RWPE2 (cell line): ENCODE data around the gene BLOC1S4.
"Not testable (repeated sequence)": the region's sequence is repeated elsewhere in the genome, so short reads cannot be mapped to it uniquely, and the experiment has no call there.

Experiments
- ATAC-seq: fragments of 200-7000 bp; cut with Tn5 transposase; 3 replicates; pipeline ENCODE4 v1.9.1; 2021; ENCODE audit warnings: low read depth
- DNase-seq: peaks from one replicate; pipeline ENCODE4 v3.0.0-alpha.2; 2020; ENCODE audit warnings: low spot score
- H3K27ac ChIP-seq: fragments of 450-650 bp; 2 replicates; pipeline ENCODE4 v1.5.1; 2017; ENCODE audit warnings: mild to moderate bottlenecking; ENCODE audit not compliant: poor library complexity, severe bottlenecking
- H3K27me3 ChIP-seq: fragments of 250-450 bp; sonication (Bioruptor Pico); 2 replicates; pipeline ENCODE4 v1.5.1; 2021; ENCODE audit warnings: mild to moderate bottlenecking, moderate library complexity; ENCODE audit not compliant: insufficient read depth, poor library complexity, severe bottlenecking
- H3K36me3 ChIP-seq: fragments of 250-450 bp; sonication (Bioruptor Pico); 2 replicates; pipeline ENCODE4 v1.5.1; 2020; ENCODE audit warnings: low read depth, mild to moderate bottlenecking, moderate library complexity
- H3K4me1 ChIP-seq: fragments of 250-450 bp; sonication (Bioruptor Pico); 2 replicates; pipeline ENCODE4 v1.5.1; 2021; ENCODE audit warnings: mild to moderate bottlenecking, moderate library complexity; ENCODE audit not compliant: insufficient read depth, poor library complexity, severe bottlenecking
- H3K4me3 ChIP-seq: fragments of 250-450 bp; sonication (Bioruptor Pico); 2 replicates; pipeline ENCODE4 v1.5.1; 2021; ENCODE audit warnings: mild to moderate bottlenecking, moderate library complexity; ENCODE audit not compliant: severe bottlenecking
- H3K9me3 ChIP-seq: fragments of 250-450 bp; sonication (Bioruptor Pico); 2 replicates; pipeline ENCODE4 v1.5.1; 2021; ENCODE audit warnings: mild to moderate bottlenecking, moderate library complexity; ENCODE audit not compliant: severe bottlenecking
- CTCF ChIP-seq: fragments of 450-650 bp; IDR thresholded peaks from one replicate; pipeline ENCODE4 v1.5.1; 2017; ENCODE audit warnings: mild to moderate bottlenecking, moderate library complexity; ENCODE audit not compliant: poor library complexity, severe bottlenecking

Gene BLOC1S4

GRCh38 chr4:6753891-6754290, 37.9 kb downstream of the BLOC1S4 start:
- TF ChIP-seq CTCF = no peak
- no peaks in the 10 kb centered on the region for H3K9me3 ChIP-seq
- no peak overlapping the region for H3K4me3 ChIP-seq
- no peaks in the 10 kb centered on the region for H3K36me3 ChIP-seq
- ATAC-seq (no peak), DNase-seq (no peak)
- no peak overlapping the region for H3K27ac ChIP-seq
- peaks cover 10% of the 10 kb centered on the region for H3K4me1 ChIP-seq
- H3K27me3 ChIP-seq = no peaks in the 10 kb centered on the region

- Histone ChIP-seq H3K27me3 (no peaks in the 10 kb centered on the region), H3K27ac (no peak overlapping the region), H3K4me1 (peaks cover 7% of the 10 kb centered on the region), H3K36me3 (no peaks in the 10 kb centered on the region), H3K4me3 (no peak overlapping the region), H3K9me3 (no peaks in the 10 kb centered on the region)
- TF ChIP-seq CTCF = no peak
- ATAC-seq = no peak
- DNase-seq = no peak
These were observed 38.6 kb downstream of the BLOC1S4 start for GRCh38 chr4:6754481-6755087.

- no peak overlapping the region for H3K4me3 ChIP-seq
- DNase-seq (no peak), ATAC-seq (no peak)
- H3K9me3 ChIP-seq = no peaks in the 10 kb centered on the region
- no peaks in the 10 kb centered on the region for H3K36me3 ChIP-seq
- H3K27me3 ChIP-seq = no peaks in the 10 kb centered on the region
- TF ChIP-seq CTCF = no peak
- H3K4me1 ChIP-seq = peaks cover 7% of the 10 kb centered on the region
- H3K27ac ChIP-seq = no peak overlapping the region
These were observed 39.2 kb downstream of the BLOC1S4 start for GRCh38 chr4:6755088-6755753.

- not testable (repeated sequence) for H3K4me3 ChIP-seq, H3K27ac ChIP-seq, DNase-seq, H3K4me1 ChIP-seq, H3K9me3 ChIP-seq, H3K36me3 ChIP-seq, H3K27me3 ChIP-seq, ATAC-seq
These were observed 40.4 kb downstream of the BLOC1S4 start for GRCh38 chr4:6756345-6756744.

- H3K4me1 ChIP-seq = peaks cover 16% of the 10 kb centered on the region
- ATAC-seq (no peak), DNase-seq (no peak)
- no peaks in the 10 kb centered on the region for H3K36me3 ChIP-seq
- H3K4me3 ChIP-seq = no peak overlapping the region
- no peak overlapping the region for H3K27ac ChIP-seq
- H3K27me3 ChIP-seq = no peaks in the 10 kb centered on the region
- TF ChIP-seq CTCF = no peak
- no peaks in the 10 kb centered on the region for H3K9me3 ChIP-seq
These were observed 42.8 kb downstream of the BLOC1S4 start for GRCh38 chr4:6758728-6759127.
